ENCODE results near the gene ZACN. TPM values are rescaled to one million over a fixed set of nuclear protein-coding genes. Genes with fewer than 3 reads are reported as not detected.

The ZACN gene
- total RNA-seq, 1 donor from 2014 or later = not detected

DNA sequence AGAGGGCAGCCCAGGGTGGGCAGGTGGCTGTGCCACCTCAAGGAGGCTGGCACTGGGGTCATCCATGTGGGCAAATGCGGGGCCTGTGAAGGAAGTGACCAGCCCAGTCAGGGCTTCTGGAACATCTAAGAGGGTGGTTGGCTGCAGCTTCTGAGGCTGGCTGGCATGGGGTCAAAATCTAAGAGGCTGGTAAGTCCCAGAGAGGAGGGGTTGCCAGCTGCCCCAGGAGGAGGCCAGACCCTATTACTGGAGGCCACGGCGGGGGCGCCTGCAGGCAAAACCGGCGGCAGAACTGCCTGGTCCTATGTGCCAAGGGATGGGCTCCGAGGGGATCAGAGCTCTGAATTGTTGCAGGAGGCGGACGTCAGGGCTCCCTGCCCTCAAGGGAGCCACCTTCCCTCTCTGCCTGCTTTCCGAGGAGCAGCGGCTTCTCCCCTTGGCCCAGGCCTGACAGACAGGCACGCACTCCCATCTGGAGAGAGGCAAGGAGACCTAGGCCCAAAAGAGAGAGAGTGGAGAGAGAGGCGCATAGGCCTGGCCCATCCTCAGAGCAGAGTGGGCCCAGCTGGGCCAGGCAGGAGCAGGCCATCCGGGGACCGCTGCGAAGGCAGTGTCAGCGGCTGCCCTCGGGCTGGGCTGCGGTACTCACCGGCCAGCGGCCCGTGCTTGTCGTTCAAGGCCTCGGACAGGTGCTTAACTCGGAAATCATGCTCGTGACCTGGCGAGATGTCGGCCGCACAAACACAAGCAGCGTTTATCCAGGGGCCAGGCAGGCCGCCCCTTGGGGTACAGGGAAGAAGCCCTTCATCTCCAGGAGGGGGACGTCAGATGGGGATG is 10.9 kb downstream of the ZACN start:
- no peak for DNase-seq (ENCODE audit: low read depth)
- TF ChIP-seq, protein P1, sequence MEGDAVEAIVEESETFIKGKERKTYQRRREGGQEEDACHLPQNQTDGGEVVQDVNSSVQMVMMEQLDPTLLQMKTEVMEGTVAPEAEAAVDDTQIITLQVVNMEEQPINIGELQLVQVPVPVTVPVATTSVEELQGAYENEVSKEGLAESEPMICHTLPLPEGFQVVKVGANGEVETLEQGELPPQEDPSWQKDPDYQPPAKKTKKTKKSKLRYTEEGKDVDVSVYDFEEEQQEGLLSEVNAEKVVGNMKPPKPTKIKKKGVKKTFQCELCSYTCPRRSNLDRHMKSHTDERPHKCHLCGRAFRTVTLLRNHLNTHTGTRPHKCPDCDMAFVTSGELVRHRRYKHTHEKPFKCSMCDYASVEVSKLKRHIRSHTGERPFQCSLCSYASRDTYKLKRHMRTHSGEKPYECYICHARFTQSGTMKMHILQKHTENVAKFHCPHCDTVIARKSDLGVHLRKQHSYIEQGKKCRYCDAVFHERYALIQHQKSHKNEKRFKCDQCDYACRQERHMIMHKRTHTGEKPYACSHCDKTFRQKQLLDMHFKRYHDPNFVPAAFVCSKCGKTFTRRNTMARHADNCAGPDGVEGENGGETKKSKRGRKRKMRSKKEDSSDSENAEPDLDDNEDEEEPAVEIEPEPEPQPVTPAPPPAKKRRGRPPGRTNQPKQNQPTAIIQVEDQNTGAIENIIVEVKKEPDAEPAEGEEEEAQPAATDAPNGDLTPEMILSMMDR (conservative IDR thresholded peaks at IDR 0.05; ENCODE audit: low read depth, low read length) = no peak
- no peak overlapping the region for H3K4me3 ChIP-seq (ENCODE audit: low read depth, low read length)

DNA sequence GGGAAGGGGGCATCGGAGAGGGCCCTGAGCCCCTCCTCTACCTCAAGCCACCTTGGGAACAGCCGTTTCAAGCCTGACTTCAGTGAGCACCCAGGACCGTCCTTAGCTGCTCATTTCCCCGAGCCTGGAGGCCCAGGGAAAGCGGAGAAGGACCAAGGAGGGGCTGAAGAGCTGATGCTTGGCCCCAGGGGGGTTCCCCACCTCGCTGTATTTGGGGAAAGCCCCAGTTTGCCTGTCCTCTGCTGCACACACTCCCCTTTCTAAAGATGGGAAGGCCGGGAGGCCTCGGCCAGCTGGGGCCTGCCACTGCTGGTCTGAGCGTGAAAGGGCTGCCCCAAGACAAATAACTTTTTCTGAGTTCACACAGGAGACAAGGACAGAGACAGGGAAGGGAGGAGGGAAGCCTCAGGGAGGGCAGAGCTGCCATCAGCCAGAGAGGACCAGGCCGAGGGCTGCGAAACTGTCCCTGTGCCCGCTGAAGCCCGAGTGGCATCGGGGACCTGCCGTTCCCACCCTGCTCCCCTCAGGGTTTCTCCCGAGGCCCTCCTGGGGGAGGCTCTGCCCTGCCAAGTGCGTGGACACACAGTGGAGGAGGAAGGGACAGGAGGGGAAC is 11.6 kb downstream of the ZACN start:
- no peak for DNase-seq (ENCODE audit: low read depth)
- TF ChIP-seq, protein P1 (conservative IDR thresholded peaks at IDR 0.05; ENCODE audit: low read depth, low read length) = no peak
- no peak overlapping the region for H3K4me3 ChIP-seq (ENCODE audit: low read depth, low read length)

DNA sequence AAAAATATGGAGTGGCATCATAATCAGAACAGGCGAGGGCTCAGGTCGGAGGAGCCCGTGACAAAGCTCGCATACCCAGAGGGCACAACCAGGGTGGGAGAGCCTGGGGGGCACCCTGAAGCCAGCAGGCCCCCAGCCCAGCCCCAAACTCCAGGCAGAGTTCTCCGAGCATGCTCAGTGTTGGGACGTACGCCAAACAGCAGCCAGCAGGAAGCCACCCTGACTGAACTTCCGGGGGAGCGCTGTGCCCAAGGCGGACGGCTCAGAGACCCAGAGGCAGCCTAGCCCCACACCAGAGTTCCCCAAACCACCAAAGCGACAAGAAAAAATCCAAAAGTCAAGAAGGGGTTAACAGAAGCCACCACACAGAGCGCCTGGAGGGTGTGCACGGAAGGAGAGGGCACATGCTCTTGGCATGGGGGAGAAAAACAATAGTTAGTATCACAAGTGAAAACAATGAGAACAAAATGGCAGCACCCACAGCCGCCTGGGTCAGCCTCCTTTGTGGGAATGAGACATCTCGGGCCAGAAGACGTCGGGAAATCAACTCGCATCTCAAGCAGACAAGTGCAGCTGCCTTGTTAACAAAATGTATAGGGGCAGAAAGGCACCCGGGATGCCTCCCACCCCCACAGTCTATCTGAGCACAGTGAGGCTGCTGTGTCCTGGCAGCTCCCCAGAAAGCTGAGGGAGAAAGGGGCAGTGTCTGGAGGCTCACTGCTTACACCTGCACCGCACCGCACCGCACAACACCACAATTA is 12.7 kb downstream of the ZACN start:
- H3K4me3 ChIP-seq (ENCODE audit: low read depth, low read length) = no peak overlapping the region
- TF ChIP-seq, protein P1 (conservative IDR thresholded peaks at IDR 0.05; ENCODE audit: low read depth, low read length) = no peak
- no peak for DNase-seq (ENCODE audit: low read depth)

DNA sequence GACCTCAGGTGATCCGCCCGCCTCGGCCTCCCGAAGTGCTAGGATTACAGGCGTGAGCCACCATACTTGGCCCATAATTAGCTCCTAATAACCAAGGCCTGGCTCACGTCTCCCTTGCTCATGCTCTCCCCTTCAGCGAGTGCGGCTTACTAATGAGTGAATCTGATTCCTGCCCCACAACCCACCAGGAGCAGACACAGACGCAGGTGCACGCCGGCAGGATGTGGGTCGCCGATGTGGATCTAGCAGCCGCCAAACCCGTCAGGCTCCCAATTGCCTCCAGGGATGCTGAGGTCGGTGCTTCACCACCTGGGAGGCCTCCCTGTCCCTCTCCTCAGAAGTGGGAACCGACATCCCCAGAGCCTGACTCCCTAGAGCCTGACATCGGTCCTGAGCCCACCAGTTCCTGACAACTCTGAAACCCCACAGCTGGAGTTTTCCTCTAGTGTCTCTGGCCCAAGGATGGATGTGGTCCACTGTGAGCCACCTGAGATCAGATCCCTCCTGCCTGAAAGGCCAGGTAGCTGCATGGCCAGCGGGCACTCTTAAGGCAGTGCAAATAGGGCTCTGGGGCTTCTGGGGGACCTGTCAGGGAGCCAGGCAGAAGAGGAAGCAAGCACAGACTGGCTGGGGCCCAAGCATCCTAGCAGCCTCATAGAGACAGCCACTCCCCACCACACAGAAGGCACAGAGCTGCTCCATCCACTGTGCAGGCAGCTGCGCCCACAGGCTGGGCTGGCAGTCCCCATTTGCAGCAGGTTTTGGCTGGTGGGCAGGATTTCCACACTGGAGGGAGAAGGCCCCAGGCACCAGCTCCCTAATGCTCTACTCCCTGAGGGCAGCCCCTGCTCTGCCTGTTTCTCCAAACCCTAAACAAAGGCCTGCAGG is 13.8 kb downstream of the ZACN start:
- DNase-seq (ENCODE audit: low read depth) = no peak
- H3K4me3 ChIP-seq (ENCODE audit: low read depth, low read length) = no peak overlapping the region
- TF ChIP-seq, protein P1 (conservative IDR thresholded peaks at IDR 0.05; ENCODE audit: low read depth, low read length) = no peak

DNA sequence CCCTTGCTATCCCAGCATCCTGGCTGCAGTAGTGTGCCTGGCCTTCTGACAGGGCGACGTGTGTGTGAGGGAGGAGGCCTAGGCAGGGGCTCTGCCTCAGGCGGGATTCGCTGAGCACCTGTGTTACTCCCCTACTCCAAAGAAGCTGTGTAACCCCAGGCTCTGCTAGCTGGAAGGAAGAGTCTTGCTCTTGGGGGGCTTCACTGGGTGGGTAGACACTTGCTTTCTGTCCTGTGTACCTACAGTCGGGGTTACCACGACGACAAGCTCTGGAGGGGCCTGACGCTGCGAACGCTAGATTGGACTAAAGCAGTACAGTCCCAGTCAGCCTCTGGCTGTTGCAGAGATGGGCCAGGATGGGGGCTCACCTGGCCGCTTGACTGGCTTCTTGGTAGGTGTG is 15.1 kb downstream of the ZACN start:
- no peak for DNase-seq (ENCODE audit: low read depth)
- no peak overlapping the region for H3K4me3 ChIP-seq (ENCODE audit: low read depth, low read length)
- TF ChIP-seq, protein P1 (conservative IDR thresholded peaks at IDR 0.05; ENCODE audit: low read depth, low read length) = no peak

DNA sequence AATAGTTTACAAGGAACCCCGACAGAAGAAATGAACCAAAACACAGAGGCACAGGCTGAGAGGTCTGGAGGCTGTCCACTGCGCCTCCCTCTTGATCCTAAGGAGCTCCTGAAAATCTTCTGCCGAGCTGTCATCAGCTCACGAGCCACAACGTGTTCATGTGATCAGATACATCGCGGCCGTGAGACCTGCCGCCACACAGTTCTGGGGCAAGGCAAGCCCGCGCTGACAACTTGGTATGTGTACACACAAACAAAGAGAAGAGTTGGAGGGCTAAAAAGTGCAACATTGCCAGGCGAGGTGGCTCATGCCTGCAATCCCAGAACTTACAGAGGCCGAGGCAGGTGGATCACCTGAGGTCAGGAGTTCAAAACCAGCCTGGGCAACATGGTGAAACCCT is 17.0 kb downstream of the ZACN start:
- DNase-seq (ENCODE audit: low read depth) = no peak
- no peak overlapping the region for H3K4me3 ChIP-seq (ENCODE audit: low read depth, low read length)
- TF ChIP-seq, protein P1 (conservative IDR thresholded peaks at IDR 0.05; ENCODE audit: low read depth, low read length) = no peak
